GM19025 (cell line): Measurements from ENCODE around the gene NDUFA11.
"Not testable (repeated sequence)": the region's sequence is repeated elsewhere in the genome, so short reads cannot be mapped to it uniquely, and the experiment has no call there.

Source experiments
- ATAC-seq: cut with Tn5 transposase; IDR thresholded peaks from one replicate; pipeline ENCODE4 v1.9.1; 2021; ENCODE audit warnings: mild to moderate bottlenecking, low read depth, moderate library complexity; ENCODE audit not compliant: unreplicated experiment

Gene NDUFA11

GRCh38 chr19:5864725-5865486 is 38.7 kb downstream of the NDUFA11 start:
- no peak for ATAC-seq

GRCh38 chr19:5864013-5864720 is 39.4 kb downstream of the NDUFA11 start:
- no peak for ATAC-seq

GRCh38 chr19:5863030-5863665 is 40.4 kb downstream of the NDUFA11 start:
- no peak for ATAC-seq

GRCh38 chr19:5857203-5858081 is 46.1 kb downstream of the NDUFA11 start:
- ATAC-seq, result no peak

- ATAC-seq, result not testable (repeated sequence)
These were observed 48.4 kb downstream of the NDUFA11 start for GRCh38 chr19:5855151-5855550.

GRCh38 chr19:5854121-5854520 is 49.5 kb downstream of the NDUFA11 start:
- ATAC-seq, result not testable (repeated sequence)

- no peak for ATAC-seq
These were observed 52.3 kb downstream of the NDUFA11 start, which contains the start of gene FUT3 for GRCh38 chr19:5851302-5851701. Gene FUT3, minus strand, starts transcription at chr19:5851449.

GRCh38 chr19:5850743-5851293 is 52.8 kb downstream of the NDUFA11 start:
- ATAC-seq, result no peak

- ATAC-seq, result no peak
These were observed 53.4 kb downstream of the NDUFA11 start for GRCh38 chr19:5850189-5850588.

GRCh38 chr19:5848621-5849020 is 55.0 kb downstream of the NDUFA11 start:
- not testable (repeated sequence) for ATAC-seq

GRCh38 chr19:5847846-5848245 is 55.7 kb downstream of the NDUFA11 start:
- ATAC-seq, result not testable (repeated sequence)
